SK-N-SH (cell line): ENCODE results near the gene MID2.

Experiments used
- CTCF ChIP-seq: fragments of 200-600 bp; sonication (generic); IDR thresholded peaks from 2 replicates; pipeline ENCODE4 v1.6.1; 2017; ENCODE audit warnings: antibody characterized with exemption, mild to moderate bottlenecking, moderate library complexity
- ELF1 ChIP-seq: IDR thresholded peaks from 2 replicates; pipeline ENCODE4 v1.4.0; 2012
- EP300 ChIP-seq, 2 experiments: IDR thresholded peaks; 2 replicates each; pipeline versions ENCODE4 v1.4.0 to v1.6.1; 2012; ENCODE audit warnings: borderline replicate concordance in 1 of 2, low read depth in 1 of 2, low read length in 1 of 2
- MAX ChIP-seq: IDR thresholded peaks from 2 replicates; pipeline ENCODE4 v1.4.0; 2012; ENCODE audit warnings: low read depth
- MEF2A ChIP-seq: IDR thresholded peaks from 2 replicates; pipeline ENCODE4 v1.4.0; 2012; ENCODE audit warnings: low read depth, borderline replicate concordance
- POLR2AphosphoS5 ChIP-seq: IDR thresholded peaks from 2 replicates; pipeline ENCODE4 v1.6.1; 2012; ENCODE audit warnings: low read depth, low read length
- RCOR1 ChIP-seq: fragments of 150-350 bp; IDR thresholded peaks from 2 replicates; pipeline ENCODE4 v1.6.1; 2017; ENCODE audit warnings: antibody characterized with exemption, low read length
- REST ChIP-seq: IDR thresholded peaks from 2 replicates; pipeline ENCODE4 v1.6.1; 2012; ENCODE audit warnings: mild to moderate bottlenecking, low read depth, low read length, moderate library complexity
- SMC3 ChIP-seq: IDR thresholded peaks from 2 replicates; pipeline ENCODE4 v1.6.1; 2012; ENCODE audit warnings: low read depth, low read length, improper control_type of control experiment
- TAF1 ChIP-seq: IDR thresholded peaks from 2 replicates; pipeline ENCODE4 v1.6.1; 2012; ENCODE audit warnings: low read depth, mild to moderate bottlenecking, low read length, moderate library complexity, borderline replicate concordance
- TCF12 ChIP-seq: IDR thresholded peaks from 2 replicates; pipeline ENCODE4 v1.4.0; 2012
- USF2 ChIP-seq: fragments of 150-350 bp; IDR thresholded peaks from 2 replicates; pipeline ENCODE4 v1.6.1; 2017; ENCODE audit warnings: antibody characterized with exemption, low read length, low read depth, borderline replicate concordance
- YY1 ChIP-seq: IDR thresholded peaks from 2 replicates; pipeline ENCODE4 v1.4.0; 2012; ENCODE audit warnings: low read depth, mild to moderate bottlenecking

- TF ChIP-seq CTCF: no peak
- TF ChIP-seq POLR2AphosphoS5: no peak
- no peak for TF ChIP-seq YY1
- TF ChIP-seq MAX: no peak
- TF ChIP-seq MEF2A: no peak
- TF ChIP-seq ELF1: no peak
- TF ChIP-seq SMC3: no peak
- TF ChIP-seq TCF12: no peak
- no peak for TF ChIP-seq TAF1
- TF ChIP-seq RCOR1: no peak
- TF ChIP-seq EP300 (IDR thresholded peaks at IDR 0.05; ENCODE audit: borderline replicate concordance in 1 of 2, low read depth in 1 of 2, low read length in 1 of 2): no peak
- no peak for TF ChIP-seq REST
- no peak for TF ChIP-seq USF2
Measured at GRCh38 chrX:107834275-107835201, 8.9 kb downstream of the MID2 start.
